IMR-90 (cell line): ENCODE results near the gene CAST.

Source experiments
- BHLHE40 ChIP-seq: fragments of 150-350 bp; IDR thresholded peaks from 2 replicates; pipeline ENCODE4 v1.6.1; 2016; ENCODE audit warnings: mild to moderate bottlenecking, low read depth, low read length
- CEBPB ChIP-seq: IDR thresholded peaks from 2 replicates; pipeline ENCODE4 v1.6.1; 2012; ENCODE audit warnings: low read depth, low read length, improper control_type of control experiment
- CHD1 ChIP-seq: IDR thresholded peaks from 2 replicates; pipeline ENCODE4 v1.6.1; 2012; ENCODE audit warnings: low read depth, low read length, improper control_type of control experiment
- CTCF ChIP-seq: conservative IDR thresholded peaks from 2 replicates; pipeline ENCODE4 v1.5.1; 2012; ENCODE audit warnings: mild to moderate bottlenecking, low read depth, low read length, improper control_type of control experiment
- ELK1 ChIP-seq: fragments of 150-350 bp; IDR thresholded peaks from 2 replicates; pipeline ENCODE4 v1.6.1; 2016; ENCODE audit warnings: low read depth, mild to moderate bottlenecking, low read length, moderate library complexity, borderline replicate concordance
- FOS ChIP-seq: fragments of 150-350 bp; IDR thresholded peaks from 2 replicates; pipeline ENCODE4 v1.6.1; 2016; ENCODE audit warnings: low read depth, low read length
- MAFK ChIP-seq: IDR thresholded peaks from 2 replicates; pipeline ENCODE4 v1.6.1; 2012; ENCODE audit warnings: low read depth, low read length, improper control_type of control experiment
- MXI1 ChIP-seq: IDR thresholded peaks from 2 replicates; pipeline ENCODE4 v1.6.1; 2012; ENCODE audit warnings: low read depth, mild to moderate bottlenecking, low read length, moderate library complexity, borderline replicate concordance
- POLR2A ChIP-seq: IDR thresholded peaks from 2 replicates; pipeline ENCODE4 v1.6.1; 2012; ENCODE audit warnings: mild to moderate bottlenecking, low read depth, low read length
- RAD21 ChIP-seq: IDR thresholded peaks from 2 replicates; pipeline ENCODE4 v1.6.1; 2012; ENCODE audit warnings: low read length, improper control_type of control experiment
- RCOR1 ChIP-seq: IDR thresholded peaks from 2 replicates; pipeline ENCODE4 v1.6.1; 2012; ENCODE audit warnings: mild to moderate bottlenecking, low read length, improper control_type of control experiment; ENCODE audit not compliant: insufficient replicate concordance
- RFX5 ChIP-seq: IDR thresholded peaks from 2 replicates; pipeline ENCODE4 v1.8.0; 2012; ENCODE audit warnings: low read depth, mild to moderate bottlenecking, low read length, moderate library complexity
- SMC3 ChIP-seq: fragments of 150-350 bp; IDR thresholded peaks from 2 replicates; pipeline ENCODE4 v1.6.1; 2016; ENCODE audit warnings: low read depth, mild to moderate bottlenecking, antibody characterized with exemption, low read length, moderate library complexity
- USF2 ChIP-seq: fragments of 150-350 bp; IDR thresholded peaks from 2 replicates; pipeline ENCODE4 v1.6.1; 2017; ENCODE audit warnings: mild to moderate bottlenecking, antibody characterized with exemption, low read length, low read depth

- TF ChIP-seq CTCF = no peak
- no peak for TF ChIP-seq USF2
- no peak for TF ChIP-seq POLR2A
- no peak for TF ChIP-seq ELK1
- TF ChIP-seq RFX5 = no peak
- no peak for TF ChIP-seq RAD21
- no peak for TF ChIP-seq SMC3
- no peak for TF ChIP-seq BHLHE40
- TF ChIP-seq CEBPB = no peak
- no peak for TF ChIP-seq RCOR1
- no peak for TF ChIP-seq CHD1
- TF ChIP-seq FOS = no peak
- no peak for TF ChIP-seq MXI1
- TF ChIP-seq MAFK = no peak
These were observed 118.5 kb downstream of the CAST start for GRCh38 chr5:96780626-96781025.
